HG03565 (cell line): ENCODE results near the gene SPPL2C.

Source experiments
- ATAC-seq: cut with Tn5 transposase; IDR thresholded peaks from one replicate; pipeline ENCODE4 v1.9.1; 2021; ENCODE audit warnings: mild to moderate bottlenecking, moderate library complexity; ENCODE audit not compliant: unreplicated experiment

SPPL2C gene

GRCh38 chr17:45828582-45829133, 16.0 kb upstream of the SPPL2C start:
- ATAC-seq, result no peak

GRCh38 chr17:45833920-45834319, 10.8 kb upstream of the SPPL2C start:
- ATAC-seq, result no peak

GRCh38 chr17:45834471-45835396, 9.9 kb upstream of the SPPL2C start:
- no peak for ATAC-seq

- ATAC-seq, result no peak
These were observed 9.2 kb upstream of the SPPL2C start for GRCh38 chr17:45835481-45835880.

GRCh38 chr17:45836047-45837044, 8.3 kb upstream of the SPPL2C start:
- ATAC-seq, result no peak

GRCh38 chr17:45837187-45837586, 7.5 kb upstream of the SPPL2C start:
- ATAC-seq, result no peak

- no peak for ATAC-seq
These were observed 7.1 kb upstream of the SPPL2C start for GRCh38 chr17:45837603-45838002.

GRCh38 chr17:45838751-45839295, 5.9 kb upstream of the SPPL2C start:
- no peak for ATAC-seq

GRCh38 chr17:45839442-45839841, 5.2 kb upstream of the SPPL2C start:
- no peak for ATAC-seq

- no peak for ATAC-seq
These were observed 3.5 kb upstream of the SPPL2C start for GRCh38 chr17:45841186-45841585.

GRCh38 chr17:45841883-45842525, 2.7 kb upstream of the SPPL2C start:
- no peak for ATAC-seq

GRCh38 chr17:45843722-45844121, 959 bp upstream of the SPPL2C start:
- no peak for ATAC-seq

GRCh38 chr17:45845376-45846185, 900 bp downstream of the SPPL2C start:
- ATAC-seq, result no peak

- no peak for ATAC-seq
These were observed 1.5 kb downstream of the SPPL2C start for GRCh38 chr17:45846223-45846622.

- no peak for ATAC-seq
These were observed 2.0 kb downstream of the SPPL2C start for GRCh38 chr17:45846646-45847045.

GRCh38 chr17:45847101-45847500, 2.4 kb downstream of the SPPL2C start:
- no peak for ATAC-seq

GRCh38 chr17:45847747-45848146, 3.1 kb downstream of the SPPL2C start:
- no peak for ATAC-seq

GRCh38 chr17:45848405-45848804, 3.7 kb downstream of the SPPL2C start:
- ATAC-seq, result no peak

GRCh38 chr17:45848868-45849535, 4.3 kb downstream of the SPPL2C start:
- no peak for ATAC-seq
